ENCODE measurements around the gene CKAP2L. TPM values are rescaled to one million over a fixed set of nuclear protein-coding genes. Genes with fewer than 3 reads are reported as not detected.

CKAP2L gene
- total RNA-seq, 1 experiment from 2014 or later, result 20.7 TPM

- ChIA-PET CTCF (no interaction called here), POLR2A (ENCODE audit: unreplicated experiment) (no interaction called here)
- no TSS peak for BruUV-seq (replicated peaks)
- Histone ChIP-seq H3K9me2 (replicated peaks; ENCODE audit: low read length) (no peaks in the 10 kb centered on the region), H3K9ac (ENCODE audit: low read length) (no peak overlapping the region), H3K4me3 (ENCODE audit: low read length) (no peak overlapping the region), H3K4me2 (ENCODE audit: low read length) (no peak overlapping the region), H3K36me3 (ENCODE audit: low read depth, low read length) (no peaks in the 10 kb centered on the region), H3F3A (ENCODE audit: low read length, unreplicated experiment) (no peaks in the 10 kb centered on the region), H3K27ac (ENCODE audit: low read length) (no peak overlapping the region), H3K4me1 (ENCODE audit: insufficient read depth, low read length) (peaks cover 15% of the 10 kb centered on the region), H4K20me1 (ENCODE audit: low read length) (no peaks in the 10 kb centered on the region), H3K9me3 (ENCODE audit: low read length) (no peaks in the 10 kb centered on the region), H3K27me3 (ENCODE audit: low read length) (no peaks in the 10 kb centered on the region), H3K79me2 (ENCODE audit: low read length) (no peaks in the 10 kb centered on the region), H2AFZ (ENCODE audit: low read length) (no peak overlapping the region)
- TF ChIP-seq CTCF (conservative IDR thresholded peaks at IDR 0.05; ENCODE audit: low read depth, low read length) (no peak), EZH2phosphoT487 (IDR thresholded peaks at IDR 0.05; ENCODE audit: borderline replicate concordance, low read length) (no peak), EZH2 (IDR thresholded peaks at IDR 0.05; ENCODE audit: low read length, unreplicated experiment) (no peak)
- ATAC-seq (no peak), DNase-seq (no peak)
- intact Hi-C loops (cut with micrococcal nuclease), result no loop called here
Observed at GRCh38 chr2:112713926-112714325, 50.5 kb downstream of the CKAP2L start.

GRCh38 chr2:112713585-112713925, 50.9 kb downstream of the CKAP2L start:
- Histone ChIP-seq H3F3A (ENCODE audit: low read length, unreplicated experiment) (no peaks in the 10 kb centered on the region), H4K20me1 (ENCODE audit: low read length) (no peaks in the 10 kb centered on the region), H3K4me1 (ENCODE audit: insufficient read depth, low read length) (peaks cover 15% of the 10 kb centered on the region), H2AFZ (ENCODE audit: low read length) (no peak overlapping the region), H3K4me2 (ENCODE audit: low read length) (no peak overlapping the region), H3K79me2 (ENCODE audit: low read length) (no peaks in the 10 kb centered on the region), H3K9ac (ENCODE audit: low read length) (no peak overlapping the region), H3K36me3 (ENCODE audit: low read depth, low read length) (no peaks in the 10 kb centered on the region), H3K9me2 (replicated peaks; ENCODE audit: low read length) (no peaks in the 10 kb centered on the region), H3K27me3 (ENCODE audit: low read length) (no peaks in the 10 kb centered on the region), H3K9me3 (ENCODE audit: low read length) (no peaks in the 10 kb centered on the region), H3K4me3 (ENCODE audit: low read length) (no peak overlapping the region), H3K27ac (ENCODE audit: low read length) (no peak overlapping the region)
- TF ChIP-seq EZH2phosphoT487 (IDR thresholded peaks at IDR 0.05; ENCODE audit: borderline replicate concordance, low read length), result no peak
- TF ChIP-seq EZH2 (IDR thresholded peaks at IDR 0.05; ENCODE audit: low read length, unreplicated experiment), result no peak
- no peak for TF ChIP-seq CTCF (conservative IDR thresholded peaks at IDR 0.05; ENCODE audit: low read depth, low read length)
- POLR2A ChIA-PET (ENCODE audit: unreplicated experiment), result no interaction called here
- CTCF ChIA-PET, result no interaction called here
- ATAC-seq (no peak), DNase-seq (no peak)
- BruUV-seq (replicated peaks), result no TSS peak
- intact Hi-C loops (cut with micrococcal nuclease), result no loop called here

- DNase-seq (peak; percentile 62), ATAC-seq (peak; percentile 35)
- Histone ChIP-seq H3K79me2 (ENCODE audit: low read length) (no peaks in the 10 kb centered on the region), H3F3A (ENCODE audit: low read length, unreplicated experiment) (no peaks in the 10 kb centered on the region), H3K4me1 (ENCODE audit: insufficient read depth, low read length) (peaks cover 15% of the 10 kb centered on the region), H3K4me3 (ENCODE audit: low read length) (no peak overlapping the region), H2AFZ (ENCODE audit: low read length) (no peak overlapping the region), H4K20me1 (ENCODE audit: low read length) (no peaks in the 10 kb centered on the region), H3K9ac (ENCODE audit: low read length) (no peak overlapping the region), H3K9me2 (replicated peaks; ENCODE audit: low read length) (no peaks in the 10 kb centered on the region), H3K27me3 (ENCODE audit: low read length) (no peaks in the 10 kb centered on the region), H3K27ac (ENCODE audit: low read length) (no peak overlapping the region), H3K36me3 (ENCODE audit: low read depth, low read length) (no peaks in the 10 kb centered on the region), H3K9me3 (ENCODE audit: low read length) (no peaks in the 10 kb centered on the region), H3K4me2 (ENCODE audit: low read length) (no peak overlapping the region)
- TF ChIP-seq CTCF (conservative IDR thresholded peaks at IDR 0.05; ENCODE audit: low read depth, low read length) (no peak), EZH2 (IDR thresholded peaks at IDR 0.05; ENCODE audit: low read length, unreplicated experiment) (no peak), EZH2phosphoT487 (IDR thresholded peaks at IDR 0.05; ENCODE audit: borderline replicate concordance, low read length) (no peak)
- BruUV-seq (replicated peaks), result no TSS peak
- ChIA-PET POLR2A (ENCODE audit: unreplicated experiment) (no interaction called here), CTCF (interaction anchor here (1.3 kb wide), 1 partner anchor 12 kb away, joined by 3 read pairs; no protein-coding TSS in a partner anchor)
- intact Hi-C loops (cut with micrococcal nuclease), result no loop called here
Observed at GRCh38 chr2:112712903-112713584, 51.4 kb downstream of the CKAP2L start.

All from PC-3 (cell line).